ENCODE results near the gene WHRN. TPM values are rescaled to one million over a fixed set of nuclear protein-coding genes. Genes with fewer than 3 reads are reported as not detected.

Gene WHRN
- total and polyA plus RNA-seq, 9 of the 15 experiments (the other 6 are each of a cell fraction or from before 2014, with no cell fraction given), result 0.31 to 14.1 (median 3.0) TPM

DNA sequence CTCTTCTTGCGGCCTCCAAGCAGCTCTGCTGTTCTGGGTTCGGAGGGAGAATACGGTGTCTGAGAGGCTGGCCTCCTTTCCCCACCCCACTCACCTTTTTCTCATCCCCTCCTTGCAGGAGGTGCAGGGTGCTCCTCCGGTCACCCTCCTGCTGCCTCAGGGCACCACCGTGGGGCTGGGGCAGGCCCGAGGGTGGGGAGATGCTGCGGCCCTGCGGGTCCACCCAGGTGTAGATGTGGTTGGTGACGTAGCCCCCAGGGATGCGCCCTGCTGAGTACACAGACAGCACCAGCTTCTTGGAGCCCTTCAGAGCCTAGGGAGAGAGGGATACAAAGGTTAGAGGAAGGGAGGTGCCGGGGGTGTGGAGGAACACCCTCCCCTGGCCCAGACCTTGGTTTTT is 26.8 kb downstream of the WHRN start (continued):
- TF ChIP-seq, protein P1, sequence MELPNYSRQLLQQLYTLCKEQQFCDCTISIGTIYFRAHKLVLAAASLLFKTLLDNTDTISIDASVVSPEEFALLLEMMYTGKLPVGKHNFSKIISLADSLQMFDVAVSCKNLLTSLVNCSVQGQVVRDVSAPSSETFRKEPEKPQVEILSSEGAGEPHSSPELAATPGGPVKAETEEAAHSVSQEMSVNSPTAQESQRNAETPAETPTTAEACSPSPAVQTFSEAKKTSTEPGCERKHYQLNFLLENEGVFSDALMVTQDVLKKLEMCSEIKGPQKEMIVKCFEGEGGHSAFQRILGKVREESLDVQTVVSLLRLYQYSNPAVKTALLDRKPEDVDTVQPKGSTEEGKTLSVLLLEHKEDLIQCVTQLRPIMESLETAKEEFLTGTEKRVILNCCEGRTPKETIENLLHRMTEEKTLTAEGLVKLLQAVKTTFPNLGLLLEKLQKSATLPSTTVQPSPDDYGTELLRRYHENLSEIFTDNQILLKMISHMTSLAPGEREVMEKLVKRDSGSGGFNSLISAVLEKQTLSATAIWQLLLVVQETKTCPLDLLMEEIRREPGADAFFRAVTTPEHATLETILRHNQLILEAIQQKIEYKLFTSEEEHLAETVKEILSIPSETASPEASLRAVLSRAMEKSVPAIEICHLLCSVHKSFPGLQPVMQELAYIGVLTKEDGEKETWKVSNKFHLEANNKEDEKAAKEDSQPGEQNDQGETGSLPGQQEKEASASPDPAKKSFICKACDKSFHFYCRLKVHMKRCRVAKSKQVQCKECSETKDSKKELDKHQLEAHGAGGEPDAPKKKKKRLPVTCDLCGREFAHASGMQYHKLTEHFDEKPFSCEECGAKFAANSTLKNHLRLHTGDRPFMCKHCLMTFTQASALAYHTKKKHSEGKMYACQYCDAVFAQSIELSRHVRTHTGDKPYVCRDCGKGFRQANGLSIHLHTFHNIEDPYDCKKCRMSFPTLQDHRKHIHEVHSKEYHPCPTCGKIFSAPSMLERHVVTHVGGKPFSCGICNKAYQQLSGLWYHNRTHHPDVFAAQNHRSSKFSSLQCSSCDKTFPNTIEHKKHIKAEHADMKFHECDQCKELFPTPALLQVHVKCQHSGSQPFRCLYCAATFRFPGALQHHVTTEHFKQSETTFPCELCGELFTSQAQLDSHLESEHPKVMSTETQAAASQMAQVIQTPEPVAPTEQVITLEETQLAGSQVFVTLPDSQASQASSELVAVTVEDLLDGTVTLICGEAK (IDR thresholded peaks at IDR 0.05), result no peak
- TF ChIP-seq, protein P1 (CRISPR knock-in tag; IDR thresholded peaks at IDR 0.05), result no peak
- TF ChIP-seq, protein P2, sequence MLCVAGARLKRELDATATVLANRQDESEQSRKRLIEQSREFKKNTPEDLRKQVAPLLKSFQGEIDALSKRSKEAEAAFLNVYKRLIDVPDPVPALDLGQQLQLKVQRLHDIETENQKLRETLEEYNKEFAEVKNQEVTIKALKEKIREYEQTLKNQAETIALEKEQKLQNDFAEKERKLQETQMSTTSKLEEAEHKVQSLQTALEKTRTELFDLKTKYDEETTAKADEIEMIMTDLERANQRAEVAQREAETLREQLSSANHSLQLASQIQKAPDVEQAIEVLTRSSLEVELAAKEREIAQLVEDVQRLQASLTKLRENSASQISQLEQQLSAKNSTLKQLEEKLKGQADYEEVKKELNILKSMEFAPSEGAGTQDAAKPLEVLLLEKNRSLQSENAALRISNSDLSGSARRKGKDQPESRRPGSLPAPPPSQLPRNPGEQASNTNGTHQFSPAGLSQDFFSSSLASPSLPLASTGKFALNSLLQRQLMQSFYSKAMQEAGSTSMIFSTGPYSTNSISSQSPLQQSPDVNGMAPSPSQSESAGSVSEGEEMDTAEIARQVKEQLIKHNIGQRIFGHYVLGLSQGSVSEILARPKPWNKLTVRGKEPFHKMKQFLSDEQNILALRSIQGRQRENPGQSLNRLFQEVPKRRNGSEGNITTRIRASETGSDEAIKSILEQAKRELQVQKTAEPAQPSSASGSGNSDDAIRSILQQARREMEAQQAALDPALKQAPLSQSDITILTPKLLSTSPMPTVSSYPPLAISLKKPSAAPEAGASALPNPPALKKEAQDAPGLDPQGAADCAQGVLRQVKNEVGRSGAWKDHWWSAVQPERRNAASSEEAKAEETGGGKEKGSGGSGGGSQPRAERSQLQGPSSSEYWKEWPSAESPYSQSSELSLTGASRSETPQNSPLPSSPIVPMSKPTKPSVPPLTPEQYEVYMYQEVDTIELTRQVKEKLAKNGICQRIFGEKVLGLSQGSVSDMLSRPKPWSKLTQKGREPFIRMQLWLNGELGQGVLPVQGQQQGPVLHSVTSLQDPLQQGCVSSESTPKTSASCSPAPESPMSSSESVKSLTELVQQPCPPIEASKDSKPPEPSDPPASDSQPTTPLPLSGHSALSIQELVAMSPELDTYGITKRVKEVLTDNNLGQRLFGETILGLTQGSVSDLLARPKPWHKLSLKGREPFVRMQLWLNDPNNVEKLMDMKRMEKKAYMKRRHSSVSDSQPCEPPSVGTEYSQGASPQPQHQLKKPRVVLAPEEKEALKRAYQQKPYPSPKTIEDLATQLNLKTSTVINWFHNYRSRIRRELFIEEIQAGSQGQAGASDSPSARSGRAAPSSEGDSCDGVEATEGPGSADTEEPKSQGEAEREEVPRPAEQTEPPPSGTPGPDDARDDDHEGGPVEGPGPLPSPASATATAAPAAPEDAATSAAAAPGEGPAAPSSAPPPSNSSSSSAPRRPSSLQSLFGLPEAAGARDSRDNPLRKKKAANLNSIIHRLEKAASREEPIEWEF (CRISPR knock-in tag; IDR thresholded peaks at IDR 0.05), result no peak

Measured in K562 (cell line).